HepG2 (cell line): ENCODE measurements around the gene SPACDR. TPM values are rescaled to one million over a fixed set of nuclear protein-coding genes. Genes with fewer than 3 reads are reported as not detected.

Experiments used
- BRF2 ChIP-seq: sonication (generic); formaldehyde crosslinking; IDR thresholded peaks from 2 replicates; pipeline ENCODE4 v1.8.1; 2022; ENCODE audit warnings: mild to moderate bottlenecking, missing genetic modification reagents
- FOXO1 ChIP-seq: sonication (generic); formaldehyde crosslinking; IDR thresholded peaks from 2 replicates; pipeline ENCODE4 v1.4.0; 2020; ENCODE audit warnings: missing genetic modification reagents
- HINFP ChIP-seq: sonication (generic); formaldehyde crosslinking; IDR thresholded peaks from 2 replicates; pipeline ENCODE4 v1.4.0; 2020; ENCODE audit warnings: low read depth, mild to moderate bottlenecking, missing genetic modification reagents
- MED13 ChIP-seq: sonication (generic); formaldehyde crosslinking; IDR thresholded peaks from 2 replicates; pipeline ENCODE4 v1.5.0; 2020; ENCODE audit warnings: missing genetic modification reagents
- NCOA5 ChIP-seq: sonication (generic); formaldehyde crosslinking; IDR thresholded peaks from 2 replicates; pipeline ENCODE4 v1.4.0; 2020; ENCODE audit warnings: missing genetic modification reagents
- NCOR1 ChIP-seq: fragments of 200-600 bp; sonication (generic); IDR thresholded peaks from 2 replicates; pipeline ENCODE4 v1.7.0; 2017; ENCODE audit warnings: antibody characterized with exemption, low read length, borderline replicate concordance
- NFE2L1 ChIP-seq: sonication (generic); formaldehyde crosslinking; IDR thresholded peaks from 2 replicates; pipeline ENCODE4 v1.4.0; 2020; ENCODE audit warnings: missing genetic modification reagents, mild to moderate bottlenecking, borderline replicate concordance
- NFRKB ChIP-seq: fragments of 450-650 bp; IDR thresholded peaks from 2 replicates; pipeline ENCODE4 v1.6.1; 2017
- NRL ChIP-seq: sonication (generic); formaldehyde crosslinking; IDR thresholded peaks from 2 replicates; pipeline ENCODE4 v1.5.0; 2020; ENCODE audit warnings: missing genetic modification reagents, mild to moderate bottlenecking, moderate library complexity, borderline replicate concordance
- RBM22 ChIP-seq: fragments of 200-400 bp; formaldehyde crosslinking; optimal IDR thresholded peaks from 2 replicates; pipeline ENCODE3; 2017; ENCODE audit warnings: mild to moderate bottlenecking, low read length, moderate library complexity
- SETDB1 ChIP-seq: sonication (generic); formaldehyde crosslinking; IDR thresholded peaks from 2 replicates; pipeline ENCODE4 v1.5.1; 2020; ENCODE audit warnings: missing genetic modification reagents, mild to moderate bottlenecking, borderline replicate concordance
- SMAD3 ChIP-seq: sonication (generic); formaldehyde crosslinking; IDR thresholded peaks from 2 replicates; pipeline ENCODE4 v1.4.0; 2020; ENCODE audit warnings: missing genetic modification reagents
- TEAD2 ChIP-seq: sonication (generic); formaldehyde crosslinking; IDR thresholded peaks from 2 replicates; pipeline ENCODE4 v1.9.0; 2021; ENCODE audit warnings: missing genetic modification reagents
- ZBTB38 ChIP-seq: sonication (generic); formaldehyde crosslinking; IDR thresholded peaks from 2 replicates; pipeline ENCODE4 v1.5.1; 2020; ENCODE audit warnings: mild to moderate bottlenecking, missing genetic modification reagents
- ZKSCAN8 ChIP-seq: IDR thresholded peaks from 2 replicates; pipeline ENCODE4 v1.6.1; 2016; ENCODE audit warnings: borderline replicate concordance, missing genetic modification reagents, missing compliant biosample characterization
- ZNF124 ChIP-seq: sonication (generic); formaldehyde crosslinking; IDR thresholded peaks from 2 replicates; pipeline ENCODE4 v1.4.0; 2020; ENCODE audit warnings: missing genetic modification reagents
- ZNF589 ChIP-seq: sonication (generic); formaldehyde crosslinking; conservative IDR thresholded peaks from 2 replicates; pipeline ENCODE4 v1.8.0; 2022; ENCODE audit warnings: mild to moderate bottlenecking, moderate library complexity, missing genetic modification reagents
- ZNF782 ChIP-seq: sonication (generic); formaldehyde crosslinking; IDR thresholded peaks from 2 replicates; pipeline ENCODE4 v1.4.0; 2020; ENCODE audit warnings: missing genetic modification reagents, mild to moderate bottlenecking, borderline replicate concordance
- ZNF800 ChIP-seq: sonication (generic); formaldehyde crosslinking; IDR thresholded peaks from 2 replicates; pipeline ENCODE4 v1.4.0; 2020; ENCODE audit warnings: missing genetic modification reagents
- ZSCAN12 ChIP-seq: sonication (generic); formaldehyde crosslinking; IDR thresholded peaks from 2 replicates; pipeline ENCODE4 v1.9.0; 2021; ENCODE audit warnings: mild to moderate bottlenecking, missing genetic modification reagents
- polyA plus RNA-seq, 8 experiments: library from polyadenylated mRNA; depleted of rRNA in 3 of 8; stranded (reverse) in 7 of 8; unstranded in 1 of 8; fragments of >200 nt; fragmentation: Illumina TruSeq in 4 of 8; extraction: Trizol in 4 of 8; gene quantifications; 2 replicates each; pipeline versions ENCODE4 v1.2.1 to v1.2.3, GENCODE V29; 2011 to 2016; ENCODE audit warnings: low read depth in 4 of 8, missing spikeins in 1 of 8, mixed read lengths in 1 of 8; ENCODE audit not compliant: insufficient read depth in 1 of 8
- total RNA-seq, 5 experiments: library from RNA; depleted of rRNA; stranded (reverse); fragments of >200 nt; fragmentation: Illumina TruSeq; extraction: Trizol; gene quantifications; 2 replicates each; pipeline ENCODE4 v1.2.3, GENCODE V29; 2016; ENCODE audit warnings: low read depth in 1 of 5
- TF ChIP-seq, protein P1 (sequence below), 2 experiments: sonication (generic) in 1 of 2; formaldehyde crosslinking in 1 of 2; IDR thresholded peaks; 2 replicates each; pipeline versions ENCODE4 v1.4.0 to v1.6.1; 2018 to 2020; ENCODE audit warnings: missing genetic modification reagents in 2 of 2, borderline replicate concordance in 1 of 2, low read depth in 1 of 2, mild to moderate bottlenecking in 1 of 2, missing biosample characterization in 1 of 2
- TF ChIP-seq, protein P2 (sequence below): sonication (generic); formaldehyde crosslinking; IDR thresholded peaks from 2 replicates; pipeline ENCODE4 v1.4.0; 2020; ENCODE audit warnings: mild to moderate bottlenecking, missing genetic modification reagents

Gene SPACDR
- total and polyA plus RNA-seq, 2 of the 13 experiments (the other 11 are each of a cell fraction or from before 2014, with no cell fraction given), result 0.41 TPM; not detected in 1

- TF ChIP-seq, protein P1, sequence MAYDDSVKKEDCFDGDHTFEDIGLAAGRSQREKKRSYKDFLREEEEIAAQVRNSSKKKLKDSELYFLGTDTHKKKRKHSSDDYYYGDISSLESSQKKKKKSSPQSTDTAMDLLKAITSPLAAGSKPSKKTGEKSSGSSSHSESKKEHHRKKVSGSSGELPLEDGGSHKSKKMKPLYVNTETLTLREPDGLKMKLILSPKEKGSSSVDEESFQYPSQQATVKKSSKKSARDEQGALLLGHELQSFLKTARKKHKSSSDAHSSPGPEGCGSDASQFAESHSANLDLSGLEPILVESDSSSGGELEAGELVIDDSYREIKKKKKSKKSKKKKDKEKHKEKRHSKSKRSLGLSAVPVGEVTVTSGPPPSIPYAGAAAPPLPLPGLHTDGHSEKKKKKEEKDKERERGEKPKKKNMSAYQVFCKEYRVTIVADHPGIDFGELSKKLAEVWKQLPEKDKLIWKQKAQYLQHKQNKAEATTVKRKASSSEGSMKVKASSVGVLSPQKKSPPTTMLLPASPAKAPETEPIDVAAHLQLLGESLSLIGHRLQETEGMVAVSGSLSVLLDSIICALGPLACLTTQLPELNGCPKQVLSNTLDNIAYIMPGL (CRISPR knock-in tag; IDR thresholded peaks at IDR 0.05; ENCODE audit: borderline replicate concordance in 1 of 2, low read depth in 1 of 2), result peak; percentile 18 to 71; a peak in 1 of 4 replicates
- TF ChIP-seq RBM22, result no peak
- no peak for TF ChIP-seq NCOR1
- TF ChIP-seq BRF2 (CRISPR knock-in tag), result no peak
- TF ChIP-seq ZSCAN12 (CRISPR knock-in tag), result no peak
- no peak; the same call in 1 of the 2 replicates for TF ChIP-seq NRL
- TF ChIP-seq NFRKB, result no peak
- no peak for TF ChIP-seq MED13
- no peak for TF ChIP-seq ZBTB38 (CRISPR knock-in tag)
- no peak for TF ChIP-seq NFE2L1 (CRISPR knock-in tag)
- TF ChIP-seq HINFP, result no peak; the same call in 1 of the 2 replicates
- TF ChIP-seq ZNF124 (CRISPR knock-in tag), result no peak
- TF ChIP-seq ZKSCAN8 (CRISPR knock-in tag), result no peak; the same call in 1 of the 2 replicates
- TF ChIP-seq NCOA5 (CRISPR knock-in tag), result no peak
- TF ChIP-seq FOXO1 (CRISPR knock-in tag), result 0 out of 2 replicates have a peak, but pooled peaks have one; percentile 5
- TF ChIP-seq SETDB1 (CRISPR knock-in tag), result no peak
- TF ChIP-seq SMAD3 (CRISPR knock-in tag), result no peak
- TF ChIP-seq ZNF782 (CRISPR knock-in tag), result no peak
- peak; percentile 73 for TF ChIP-seq ZNF800
- no peak for TF ChIP-seq ZNF589
- TF ChIP-seq, protein P2, sequence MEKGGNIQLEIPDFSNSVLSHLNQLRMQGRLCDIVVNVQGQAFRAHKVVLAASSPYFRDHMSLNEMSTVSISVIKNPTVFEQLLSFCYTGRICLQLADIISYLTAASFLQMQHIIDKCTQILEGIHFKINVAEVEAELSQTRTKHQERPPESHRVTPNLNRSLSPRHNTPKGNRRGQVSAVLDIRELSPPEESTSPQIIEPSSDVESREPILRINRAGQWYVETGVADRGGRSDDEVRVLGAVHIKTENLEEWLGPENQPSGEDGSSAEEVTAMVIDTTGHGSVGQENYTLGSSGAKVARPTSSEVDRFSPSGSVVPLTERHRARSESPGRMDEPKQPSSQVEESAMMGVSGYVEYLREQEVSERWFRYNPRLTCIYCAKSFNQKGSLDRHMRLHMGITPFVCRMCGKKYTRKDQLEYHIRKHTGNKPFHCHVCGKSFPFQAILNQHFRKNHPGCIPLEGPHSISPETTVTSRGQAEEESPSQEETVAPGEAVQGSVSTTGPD (CRISPR knock-in tag), result no peak
- no peak for TF ChIP-seq TEAD2 (CRISPR knock-in tag)
These were observed 29.6 kb upstream of the SPACDR start (continued) for GRCh38 chr7:100493476-100494264.
